ENCODE data around the gene DNAH17.

- TF ChIP-seq ZFP3 (CRISPR knock-in tag; IDR thresholded peaks at IDR 0.05): no peak
- no peak for TF ChIP-seq PATZ1 (CRISPR knock-in tag; IDR thresholded peaks at IDR 0.05; ENCODE audit: borderline replicate concordance)
These were observed 30.2 kb downstream of the DNAH17 start for GRCh38 chr17:78547035-78547434.

Measured in SK-N-SH treated with all-trans-retinoic acid at 6 μM for 48 hours (cell line).